ENCODE data around the gene LZTFL1.

LZTFL1 gene

GRCh38 chr3:45807681-45808540, 34.0 kb downstream of the LZTFL1 start:
- no peak for DNase-seq

DNA sequence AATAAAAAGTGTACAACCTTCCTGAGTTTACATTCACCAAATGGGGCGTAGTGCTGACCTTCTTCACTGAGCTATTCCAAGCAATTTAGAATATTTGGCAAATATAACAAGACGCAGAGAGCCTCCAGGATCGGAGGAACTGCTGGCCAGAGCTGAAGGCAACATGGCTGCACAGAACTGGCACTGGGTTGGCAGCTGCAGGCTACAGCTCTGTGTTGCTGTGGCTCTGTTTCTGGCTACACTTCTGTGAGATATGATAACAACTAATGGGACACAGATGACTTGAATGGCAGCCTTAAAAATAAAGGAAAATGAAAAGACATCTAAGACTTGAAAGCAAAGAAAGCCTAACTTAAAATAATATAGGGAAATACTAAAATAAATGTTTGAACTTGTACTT, 34.8 kb downstream of the LZTFL1 start:
- no peak for DNase-seq

DNA sequence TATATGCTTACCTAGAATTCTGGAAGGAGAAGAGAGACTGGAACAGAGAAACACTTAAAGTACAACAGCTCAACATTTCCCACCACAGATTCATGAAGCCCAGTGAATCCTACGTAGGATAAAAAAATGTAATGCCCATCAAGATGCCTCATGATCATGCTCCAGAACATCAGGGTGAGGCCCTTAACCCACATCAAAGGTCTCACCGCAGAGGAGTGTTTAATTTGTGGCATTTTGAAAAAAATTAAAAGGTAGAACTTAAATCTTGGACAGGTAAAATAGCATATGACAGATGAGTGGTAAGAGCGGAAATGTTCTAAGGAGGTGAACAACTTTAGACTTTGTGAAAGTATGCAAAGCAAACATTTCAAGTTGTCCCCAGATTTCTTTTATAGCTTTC, 35.8 kb downstream of the LZTFL1 start:
- DNase-seq = no peak

GRCh38 chr3:45803252-45803935, 38.5 kb downstream of the LZTFL1 start:
- no peak for DNase-seq

DNA sequence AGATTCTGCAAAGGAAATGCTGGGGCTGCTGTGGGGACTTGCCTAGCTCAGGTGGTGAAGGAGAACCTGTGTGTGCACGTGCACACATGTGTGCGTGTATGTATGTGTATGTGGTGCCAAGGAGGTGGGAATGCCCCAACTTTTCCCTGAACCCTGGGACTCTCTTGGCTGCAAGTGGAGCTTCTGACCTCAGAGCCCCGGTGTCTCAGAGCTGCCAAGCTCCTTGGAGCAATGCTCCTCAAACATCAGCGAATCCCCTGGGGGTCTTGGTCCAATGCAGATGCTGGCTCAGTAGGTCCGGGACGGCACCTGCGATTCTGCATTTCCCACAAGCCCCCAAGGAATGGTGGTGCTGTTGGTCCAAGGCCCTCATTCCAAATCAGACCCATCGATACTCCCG, 39.8 kb downstream of the LZTFL1 start:
- DNase-seq = no peak

DNA sequence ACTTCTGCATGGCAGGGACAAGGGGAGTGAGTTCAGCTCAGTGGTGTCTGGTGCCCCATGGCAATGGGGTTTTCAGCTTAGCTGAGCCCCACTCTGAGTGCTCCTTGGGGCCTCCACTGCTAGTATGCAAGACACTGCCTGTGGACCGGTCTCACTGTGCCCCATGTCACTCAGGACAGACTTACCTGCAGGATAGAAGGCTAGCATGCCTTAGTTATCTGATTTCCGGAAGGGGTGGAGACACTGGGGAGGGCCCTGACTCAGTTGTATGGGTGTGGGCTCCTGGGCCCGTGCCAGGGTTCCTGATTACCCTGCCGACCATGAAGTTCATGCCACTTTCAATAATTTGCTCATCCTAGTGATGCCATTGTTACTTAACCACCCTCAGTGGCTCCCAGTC, 41.3 kb downstream of the LZTFL1 start:
- no peak for DNase-seq

- no peak for DNase-seq
Observed at GRCh38 chr3:45799586-45799985, 42.3 kb downstream of the LZTFL1 start.

DNA sequence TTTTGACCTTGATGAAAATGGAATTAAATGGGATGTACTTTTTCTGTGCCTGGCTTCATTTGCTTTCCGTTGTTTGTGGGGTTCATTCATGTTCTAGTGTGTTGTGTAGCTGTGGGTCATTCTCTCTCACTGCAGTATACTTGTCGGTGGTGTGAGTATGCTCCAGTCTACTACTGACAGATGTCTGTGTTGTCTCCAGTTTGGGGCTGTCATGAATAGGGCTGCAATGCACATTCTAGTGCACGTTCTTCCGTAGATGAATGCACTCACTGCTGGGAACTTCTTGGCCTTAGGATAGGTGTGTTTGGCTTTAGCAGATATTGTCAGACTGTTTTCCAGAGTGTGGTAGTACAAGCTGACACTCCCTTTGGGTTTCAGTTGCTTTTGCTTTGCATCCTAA, 43.9 kb downstream of the LZTFL1 start:
- no peak for DNase-seq

DNA sequence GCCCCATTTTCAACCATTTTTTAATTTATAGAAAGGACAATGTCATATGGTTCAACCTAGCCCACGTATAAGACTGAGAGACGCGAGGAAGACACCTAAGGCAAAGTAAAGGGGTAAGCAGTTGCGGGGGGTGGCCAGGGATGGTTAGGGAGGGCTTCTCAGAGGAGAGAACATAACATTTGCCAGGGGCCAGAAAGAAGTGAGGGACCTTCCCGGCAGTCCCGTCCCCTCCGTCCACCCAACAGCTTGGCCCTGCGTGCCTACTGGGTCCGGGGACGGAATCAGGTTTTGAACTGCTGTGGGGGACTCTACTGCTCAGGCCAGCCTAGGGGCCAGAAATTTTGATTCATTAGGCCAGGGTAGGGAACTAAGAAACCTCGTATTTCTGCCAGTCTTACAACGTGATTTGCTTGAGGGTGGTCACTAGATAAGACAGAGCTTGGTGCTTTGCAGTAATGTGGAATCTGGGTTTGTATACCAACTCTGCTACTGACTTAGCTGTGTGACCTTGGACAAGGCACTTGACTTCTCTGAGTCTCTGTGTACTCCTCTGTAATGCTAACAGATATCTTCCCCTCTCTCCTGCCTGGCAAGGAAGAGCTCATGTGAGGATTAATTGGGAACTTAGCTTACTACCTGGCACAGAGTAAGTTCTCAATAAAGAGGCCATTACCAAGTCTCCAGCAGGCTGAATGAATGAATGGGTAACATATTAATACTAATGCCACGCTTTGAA, 44.8 kb downstream of the LZTFL1 start:
- DNase-seq = no peak

- DNase-seq = no peak
Observed at GRCh38 chr3:45795882-45796765, 45.8 kb downstream of the LZTFL1 start, which contains the start of gene SLC6A20. Gene SLC6A20 (minus strand): TSS chr3:45796536. CDS start chr3:45796419, 117 bp downstream.

DNA sequence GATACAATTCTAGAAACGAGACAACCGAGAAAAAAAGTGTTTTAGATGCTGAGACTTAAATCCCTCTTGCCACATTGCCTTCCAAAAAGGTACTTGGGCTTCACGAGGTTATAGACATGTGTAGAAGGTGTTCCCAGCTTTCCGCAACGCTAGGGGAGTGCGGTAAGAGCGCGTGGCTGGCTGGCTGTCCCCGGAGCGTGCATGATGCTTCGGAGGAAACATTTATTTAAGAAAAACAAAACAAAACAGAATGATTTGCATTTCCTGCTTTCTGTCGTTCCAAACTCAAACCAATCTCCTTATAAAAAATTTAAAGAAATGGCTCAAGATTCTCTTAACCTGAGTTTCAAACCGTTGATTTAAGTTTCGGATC, 46.4 kb downstream of the LZTFL1 start:
- DNase-seq = no peak

- no peak for DNase-seq
Observed at GRCh38 chr3:45794660-45795059, 47.3 kb downstream of the LZTFL1 start.

GRCh38 chr3:45794177-45794560, 47.8 kb downstream of the LZTFL1 start:
- DNase-seq = no peak

- no peak for DNase-seq
Observed at GRCh38 chr3:45793482-45794176, 48.3 kb downstream of the LZTFL1 start.

GRCh38 chr3:45792516-45793172, 49.3 kb downstream of the LZTFL1 start:
- no peak for DNase-seq

GRCh38 chr3:45792036-45792435, 49.9 kb downstream of the LZTFL1 start:
- DNase-seq = no peak

GRCh38 chr3:45790596-45790995, 51.3 kb downstream of the LZTFL1 start:
- DNase-seq = no peak

GRCh38 chr3:45789235-45789812, 52.6 kb downstream of the LZTFL1 start:
- no peak for DNase-seq

DNA sequence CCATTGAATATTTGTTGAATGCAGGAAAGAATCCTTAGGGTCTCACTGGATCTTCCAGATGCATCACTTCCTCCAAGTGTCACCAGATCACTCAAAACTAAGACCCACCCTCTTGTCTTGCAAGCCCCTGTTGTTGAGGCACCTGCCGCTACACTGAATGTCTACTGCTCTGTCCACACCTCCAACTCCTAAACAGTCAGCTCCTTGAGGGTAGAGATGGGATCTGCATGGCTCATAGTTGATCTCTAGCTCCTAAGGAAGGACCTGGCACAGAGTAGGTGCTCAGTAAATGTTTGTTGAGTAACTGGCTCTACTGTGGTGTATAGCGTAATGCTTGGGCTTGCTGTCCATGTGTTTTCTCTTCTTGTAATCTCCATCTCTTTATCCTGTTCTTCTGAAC, 54.4 kb downstream of the LZTFL1 start:
- DNase-seq = no peak

GRCh38 chr3:45786801-45787495, 55.0 kb downstream of the LZTFL1 start:
- DNase-seq = no peak
